Large intestine (tissue), 3 donors: ENCODE results near the gene STBD1. TPM values are rescaled to one million over a fixed set of nuclear protein-coding genes. Genes with fewer than 3 reads are reported as not detected.

Experiments
- DNase-seq, 2 donors: peaks; one replicate each; pipeline versions ENCODE4 v3.0.0 to v3.0.0-alpha.2; 2013
- H3K27ac ChIP-seq: one replicate; pipeline ENCODE4 v1.5.1; 2013; ENCODE audit warnings: low read length
- H3K27me3 ChIP-seq: 2 replicates; pipeline ENCODE4 v1.6.1; 2013; ENCODE audit warnings: low read length; ENCODE audit not compliant: control insufficient read depth, insufficient read depth
- H3K36me3 ChIP-seq: 2 replicates; pipeline ENCODE4 v1.6.1; 2013; ENCODE audit warnings: low read length; ENCODE audit not compliant: control insufficient read depth, insufficient read depth
- H3K4me1 ChIP-seq: one replicate; pipeline ENCODE4 v1.6.1; 2013; ENCODE audit warnings: low read length; ENCODE audit not compliant: control insufficient read depth, insufficient read depth
- H3K4me3 ChIP-seq: one replicate; pipeline ENCODE4 v1.5.1; 2013; ENCODE audit warnings: low read length
- H3K9me3 ChIP-seq: one replicate; pipeline ENCODE4 v1.6.1; 2013; ENCODE audit warnings: mild to moderate bottlenecking, low read depth, low read length, moderate library complexity; ENCODE audit not compliant: control insufficient read depth
- WGBS: methylation state at CpG from one replicate; pipeline ENCODE4 v1.1.5; 2013; ENCODE audit warnings: low lambda C conversion rate; ENCODE audit not compliant: insufficient coverage; 5-methylcytosine and 5-hydroxymethylcytosine counted together
- polyA plus RNA-seq: library from polyadenylated mRNA; unstranded; fragments of 120-200 nt; gene quantifications from one replicate; pipeline ENCODE4 v1.2.1, GENCODE V29; 2013

Gene STBD1
- polyA plus RNA-seq, 1 donor, result 15.0 TPM

DNA sequence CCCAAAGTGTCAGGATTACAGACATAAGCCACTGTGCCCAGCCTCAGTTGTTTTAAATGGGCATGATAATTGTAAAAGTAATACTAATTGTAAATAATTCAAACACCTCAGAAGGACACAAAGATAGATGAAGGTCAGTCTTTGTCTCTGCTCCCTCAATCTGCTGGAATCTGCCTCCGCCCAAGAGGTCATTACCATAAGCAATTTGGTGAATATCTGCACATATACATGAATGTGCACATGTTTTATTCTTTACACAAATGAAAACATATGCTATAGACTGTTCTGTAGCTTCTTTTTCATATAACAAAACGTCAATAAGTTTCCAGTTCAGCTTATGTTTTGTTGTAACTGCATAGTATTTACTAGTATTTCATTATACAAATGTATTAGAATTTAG, 7.0 kb downstream of the STBD1 start:
- Histone ChIP-seq H3K4me3 (no peak overlapping the region), H3K4me1 (peaks cover 24% of the 10 kb centered on the region), H3K36me3 (peaks cover 10% of the 10 kb centered on the region), H3K27ac (no peak overlapping the region), H3K9me3 (peaks cover 8% of the 10 kb centered on the region), H3K27me3 (no peaks in the 10 kb centered on the region)
- 75% methylated on average over 1 of the region's 2 CpGs for WGBS
- DNase-seq, result no peak

DNA sequence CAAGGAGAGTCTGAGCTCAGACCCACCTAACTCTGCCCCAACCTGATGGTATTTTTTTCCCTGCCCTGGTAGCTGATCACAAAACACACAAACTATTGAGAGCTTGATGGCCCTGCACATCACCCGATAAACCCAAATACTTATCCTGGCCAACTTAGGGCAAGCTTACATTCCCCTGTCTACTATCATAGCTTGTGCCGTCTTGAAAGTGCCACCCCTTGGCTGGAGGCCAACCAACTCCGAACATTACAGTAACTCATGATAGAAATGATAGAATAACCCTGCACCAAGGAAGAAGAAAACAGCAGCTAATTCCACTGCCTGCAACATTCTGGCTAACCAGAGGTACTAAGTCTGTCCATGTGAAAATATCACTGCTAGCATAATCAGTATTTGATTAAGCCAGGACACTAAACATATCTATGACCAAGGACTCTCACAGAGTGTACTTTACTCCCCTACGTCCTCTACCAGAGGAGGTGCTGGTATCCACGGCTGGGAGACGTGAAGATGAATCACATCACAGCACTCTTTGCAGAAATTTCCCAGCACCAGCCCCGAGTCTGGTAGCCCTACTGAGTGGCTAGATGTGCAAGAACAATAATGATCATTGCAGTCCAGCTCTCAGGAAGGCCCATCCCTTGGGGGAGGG, 8.9 kb downstream of the STBD1 start:
- no peak for DNase-seq
- Histone ChIP-seq H3K4me1 (peaks cover 10% of the 10 kb centered on the region), H3K36me3 (no peaks in the 10 kb centered on the region), H3K27ac (no peak overlapping the region), H3K27me3 (no peaks in the 10 kb centered on the region), H3K9me3 (peaks cover 8% of the 10 kb centered on the region), H3K4me3 (no peak overlapping the region)
- WGBS, result no CpG with 5 or more reads among the region's 7 CpGs

DNA sequence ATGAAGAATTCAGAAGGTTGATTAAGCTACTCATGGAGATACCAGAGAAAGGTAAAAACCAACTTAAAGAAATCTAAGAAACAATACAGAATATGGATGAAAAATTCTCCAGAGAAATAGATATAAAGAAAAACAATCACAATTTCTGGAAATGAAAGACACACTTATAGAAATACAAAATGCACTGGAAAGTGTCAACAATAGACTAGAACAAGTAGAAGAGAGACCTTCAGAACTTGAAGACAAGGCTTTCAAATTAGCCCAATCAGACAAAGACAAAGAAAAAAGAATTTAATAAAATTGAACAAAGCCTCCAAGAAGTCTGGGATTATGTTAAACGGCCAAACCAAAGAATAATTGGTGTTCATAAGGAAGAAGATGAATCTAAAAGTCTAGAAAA, 9.6 kb downstream of the STBD1 start:
- 100% methylated on average over 1 of the region's 1 CpG for WGBS
- peaks cover 6% of the 10 kb centered on the region for H3K4me1 ChIP-seq
- H3K27me3 ChIP-seq, result no peaks in the 10 kb centered on the region
- no peak overlapping the region for H3K4me3 ChIP-seq
- no peak overlapping the region for H3K27ac ChIP-seq
- peaks cover 8% of the 10 kb centered on the region for H3K9me3 ChIP-seq
- no peak for DNase-seq
- H3K36me3 ChIP-seq, result no peaks in the 10 kb centered on the region

DNA sequence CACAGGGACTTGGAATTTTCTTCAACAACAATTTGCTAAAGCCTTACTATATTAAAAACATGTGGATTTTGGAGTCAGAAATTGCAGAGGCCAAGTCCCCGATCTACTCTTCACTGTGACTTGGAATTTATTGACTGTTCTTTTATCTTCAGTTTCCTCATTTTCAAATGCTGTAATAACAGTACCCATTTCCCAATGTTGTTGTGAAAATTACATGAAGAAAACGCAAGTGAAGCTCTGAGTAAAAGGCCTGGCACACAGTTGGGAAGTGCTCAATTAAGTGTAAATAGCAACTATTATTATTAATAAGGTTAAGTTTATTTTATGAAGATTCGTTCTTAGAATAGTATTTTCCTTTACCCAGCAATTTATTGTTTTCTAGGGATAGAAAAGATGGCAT, 15.7 kb downstream of the STBD1 start:
- no peak overlapping the region for H3K27ac ChIP-seq
- no peaks in the 10 kb centered on the region for H3K36me3 ChIP-seq
- peaks cover 9% of the 10 kb centered on the region for H3K9me3 ChIP-seq
- WGBS, result 90% methylated on average over 3 of the region's 3 CpGs
- no peaks in the 10 kb centered on the region for H3K4me1 ChIP-seq
- DNase-seq, result no peak
- H3K27me3 ChIP-seq, result no peaks in the 10 kb centered on the region
- no peak overlapping the region for H3K4me3 ChIP-seq

DNA sequence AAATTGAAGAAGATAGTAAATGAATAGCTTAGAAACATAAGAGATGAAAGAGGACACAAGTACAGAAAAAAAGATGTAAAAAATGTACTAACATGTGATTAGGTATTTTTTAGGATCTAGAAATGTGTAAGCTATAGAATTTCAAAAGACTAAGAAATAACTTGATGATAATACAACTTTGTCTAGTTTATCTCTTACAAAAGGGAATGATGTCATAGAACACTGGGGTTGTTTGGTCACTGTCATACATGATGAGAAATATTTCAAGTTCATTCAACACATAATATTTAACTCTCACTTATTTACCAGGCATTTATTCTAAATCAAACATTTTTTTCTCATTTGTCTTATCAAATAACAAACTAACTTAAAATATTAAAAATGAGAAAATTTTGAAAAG, 18.5 kb downstream of the STBD1 start:
- no peak overlapping the region for H3K27ac ChIP-seq
- no peak overlapping the region for H3K4me3 ChIP-seq
- peaks cover 9% of the 10 kb centered on the region for H3K9me3 ChIP-seq
- DNase-seq, result no peak
- no peaks in the 10 kb centered on the region for H3K36me3 ChIP-seq
- H3K4me1 ChIP-seq, result no peaks in the 10 kb centered on the region
- H3K27me3 ChIP-seq, result no peaks in the 10 kb centered on the region

DNA sequence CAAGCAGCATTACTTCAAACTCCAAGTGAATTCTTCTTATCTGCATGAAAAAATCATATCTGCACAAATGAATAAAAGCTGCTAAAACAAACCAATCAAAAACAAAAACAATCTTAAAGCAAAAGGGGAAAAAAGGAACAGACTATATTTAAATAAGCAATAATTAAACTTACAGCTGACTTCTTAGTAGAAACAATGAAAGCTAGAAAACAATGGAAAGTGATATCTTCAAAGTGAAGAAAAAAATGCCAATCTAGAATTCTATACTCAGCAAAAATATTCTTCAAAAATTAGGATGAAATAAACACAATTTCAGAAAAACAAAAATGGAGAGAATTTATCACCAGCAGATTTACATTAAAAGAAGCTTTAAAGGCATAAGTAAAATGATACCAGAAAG, 20.0 kb downstream of the STBD1 start:
- Histone ChIP-seq H3K36me3 (no peaks in the 10 kb centered on the region), H3K4me1 (no peaks in the 10 kb centered on the region), H3K4me3 (no peak overlapping the region), H3K27me3 (no peaks in the 10 kb centered on the region), H3K9me3 (peaks cover 9% of the 10 kb centered on the region), H3K27ac (no peak overlapping the region)
- no peak for DNase-seq

DNA sequence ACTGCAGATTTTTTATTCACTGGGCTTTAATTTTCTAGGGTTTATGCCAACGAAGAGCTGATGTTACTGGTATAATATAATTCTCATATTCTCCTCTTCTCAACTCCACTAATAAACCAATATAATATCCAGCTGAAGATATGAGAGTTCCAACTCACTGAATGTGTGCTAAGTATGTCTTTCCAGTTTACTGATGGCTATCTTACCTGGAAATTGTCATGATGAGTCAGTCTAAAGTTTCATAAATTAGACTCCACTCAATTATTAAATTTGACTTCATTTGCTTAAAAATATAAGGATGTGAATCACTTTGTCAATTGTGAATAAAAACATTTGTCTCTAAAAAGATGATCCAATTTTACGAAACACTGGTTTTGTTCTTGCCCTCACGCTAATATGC, 28.4 kb downstream of the STBD1 start:
- no peak for DNase-seq
- 100% methylated on average over 2 of the region's 3 CpGs for WGBS
- H3K27ac ChIP-seq, result no peak overlapping the region
- H3K4me1 ChIP-seq, result no peaks in the 10 kb centered on the region
- no peaks in the 10 kb centered on the region for H3K9me3 ChIP-seq
- no peaks in the 10 kb centered on the region for H3K27me3 ChIP-seq
- no peaks in the 10 kb centered on the region for H3K36me3 ChIP-seq
- H3K4me3 ChIP-seq, result no peak overlapping the region

DNA sequence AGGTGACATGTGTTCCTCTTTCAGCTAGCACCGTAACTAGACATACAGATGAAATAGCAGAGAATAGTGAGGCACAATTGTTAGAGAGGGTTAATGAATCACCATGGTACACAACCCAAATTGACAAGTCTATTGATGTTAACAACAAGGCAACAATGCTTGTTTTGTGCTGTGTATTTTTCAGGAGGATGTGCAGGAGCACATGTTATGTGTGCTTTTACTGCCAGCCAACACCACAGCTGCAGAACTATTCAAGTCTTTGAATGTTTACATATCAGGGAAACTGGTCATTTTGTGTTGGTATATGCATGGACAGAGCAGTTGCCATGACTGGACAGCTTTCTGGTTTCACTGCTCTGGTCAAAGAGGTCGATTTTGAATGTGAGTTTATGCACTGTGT, 32.8 kb downstream of the STBD1 start:
- WGBS, result no CpG with 5 or more reads among the region's 2 CpGs
- peaks cover 2% of the 10 kb centered on the region for H3K4me1 ChIP-seq
- no peaks in the 10 kb centered on the region for H3K36me3 ChIP-seq
- no peaks in the 10 kb centered on the region for H3K27me3 ChIP-seq
- no peak overlapping the region for H3K27ac ChIP-seq
- H3K9me3 ChIP-seq, result peaks cover 4% of the 10 kb centered on the region
- no peak for DNase-seq
- H3K4me3 ChIP-seq, result no peak overlapping the region

DNA sequence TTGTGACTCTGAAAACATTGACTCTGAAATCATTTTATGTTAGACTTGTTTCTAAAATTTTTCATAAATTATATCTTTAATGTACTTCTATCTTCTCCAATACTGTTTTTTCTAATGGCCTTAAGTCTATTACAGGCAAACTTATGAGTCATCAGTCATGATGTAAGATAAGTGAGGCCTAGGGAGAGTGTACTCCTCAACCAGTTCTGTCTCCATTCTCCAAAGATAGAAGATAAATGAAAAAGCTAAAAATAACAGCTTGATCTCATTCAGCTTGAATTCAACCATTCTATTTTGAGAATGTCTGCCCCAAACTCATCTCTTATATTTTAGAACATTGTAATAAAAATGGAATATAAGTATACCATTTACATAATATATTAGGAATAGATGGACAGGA, 34.5 kb downstream of the STBD1 start:
- peaks cover 4% of the 10 kb centered on the region for H3K9me3 ChIP-seq
- DNase-seq, result peak; percentile 33 to 62
- no peaks in the 10 kb centered on the region for H3K27me3 ChIP-seq
- H3K4me3 ChIP-seq, result no peak overlapping the region
- peak overlapping the region; percentile 35 for H3K27ac ChIP-seq
- H3K36me3 ChIP-seq, result no peaks in the 10 kb centered on the region
- H3K4me1 ChIP-seq, result peaks cover 2% of the 10 kb centered on the region

DNA sequence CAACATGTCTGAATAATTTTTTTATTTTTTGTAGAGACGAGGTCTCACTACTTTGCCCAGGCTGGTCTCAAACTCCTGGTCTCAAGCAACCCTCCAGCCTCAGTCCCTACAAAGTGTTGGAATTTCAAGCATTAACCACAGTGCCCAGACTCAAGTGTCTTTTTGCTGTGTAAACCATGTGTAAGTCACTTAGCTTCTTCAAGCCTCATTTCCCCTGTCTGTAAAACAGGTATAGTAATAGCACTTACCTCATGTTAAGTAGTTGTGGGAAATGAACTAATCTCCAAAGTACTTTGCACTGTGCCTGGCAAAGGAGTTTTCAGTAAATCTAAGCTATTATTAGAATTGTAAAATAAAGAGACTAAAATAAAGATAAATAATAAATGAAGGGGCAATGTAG, 35.7 kb downstream of the STBD1 start:
- Histone ChIP-seq H3K27me3 (no peaks in the 10 kb centered on the region), H3K27ac (peak overlapping the region; percentile 14), H3K4me1 (peaks cover 2% of the 10 kb centered on the region), H3K9me3 (peaks cover 4% of the 10 kb centered on the region), H3K36me3 (no peaks in the 10 kb centered on the region), H3K4me3 (no peak overlapping the region)
- DNase-seq, result no peak
- no CpG with 5 or more reads among the region's 1 CpG for WGBS

DNA sequence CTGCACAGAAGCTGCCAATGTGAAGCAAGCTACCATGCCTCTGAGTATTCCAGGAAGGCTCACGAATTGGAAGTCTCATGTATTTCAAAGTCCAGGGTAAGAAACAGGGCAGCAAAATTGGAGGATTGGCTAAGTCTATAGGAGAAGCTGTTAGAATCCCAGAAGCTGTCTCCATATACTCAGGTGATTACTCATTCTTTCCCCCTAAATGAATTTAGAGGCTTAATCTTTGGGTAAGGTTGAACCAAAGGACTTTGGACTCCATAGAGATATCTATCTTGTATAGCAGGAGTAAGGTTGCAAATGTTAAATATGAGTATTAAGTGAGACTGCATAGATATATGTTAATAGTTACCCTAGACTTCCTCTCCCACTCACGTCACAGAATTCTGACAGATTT, 36.3 kb downstream of the STBD1 start:
- peak in 1 of 2 donors; percentile 31 for DNase-seq
- H3K27me3 ChIP-seq, result no peaks in the 10 kb centered on the region
- H3K4me1 ChIP-seq, result peaks cover 2% of the 10 kb centered on the region
- H3K27ac ChIP-seq, result peak overlapping the region; percentile 14
- H3K36me3 ChIP-seq, result no peaks in the 10 kb centered on the region
- H3K4me3 ChIP-seq, result no peak overlapping the region
- H3K9me3 ChIP-seq, result peaks cover 4% of the 10 kb centered on the region
- no CpG with 5 or more reads among the region's 2 CpGs for WGBS
